Body of pancreas (tissue), 4 donors: ENCODE results near the gene ZSCAN10.

Experiments used
- CTCF ChIP-seq, 7 experiments: fragments of 450-650 bp in 4 of 7; fragments of 200-600 bp in 3 of 7; sonication (generic) in 3 of 7; IDR thresholded peaks; one replicate each; pipeline ENCODE4 v1.5.1; 2016 to 2019; ENCODE audit warnings: antibody characterized with exemption in 7 of 7
- POLR2A ChIP-seq, 3 donors: fragments of 450-650 bp; IDR thresholded peaks; one replicate each; pipeline ENCODE4 v1.6.1; 2016; ENCODE audit warnings: antibody characterized with exemption in 3 of 3, mild to moderate bottlenecking in 2 of 3

GRCh38 chr16:3038896-3039295 lies 60.2 kb downstream of the ZSCAN10 start:
- TF ChIP-seq POLR2A (IDR thresholded peaks at IDR 0.05) (no peak), CTCF (IDR thresholded peaks at IDR 0.05) (no peak)
